AG20443 (cell line): ENCODE measurements around the gene NCOA1.
"Not testable (repeated sequence)": the region's sequence is repeated elsewhere in the genome, so short reads cannot be mapped to it uniquely, and the experiment has no call there.

ENCODE experiments used
- DNase-seq: peaks from one replicate; pipeline ENCODE4 v3.0.0; 2012; ENCODE audit warnings: low spot score, mixed read lengths

Gene NCOA1

DNA sequence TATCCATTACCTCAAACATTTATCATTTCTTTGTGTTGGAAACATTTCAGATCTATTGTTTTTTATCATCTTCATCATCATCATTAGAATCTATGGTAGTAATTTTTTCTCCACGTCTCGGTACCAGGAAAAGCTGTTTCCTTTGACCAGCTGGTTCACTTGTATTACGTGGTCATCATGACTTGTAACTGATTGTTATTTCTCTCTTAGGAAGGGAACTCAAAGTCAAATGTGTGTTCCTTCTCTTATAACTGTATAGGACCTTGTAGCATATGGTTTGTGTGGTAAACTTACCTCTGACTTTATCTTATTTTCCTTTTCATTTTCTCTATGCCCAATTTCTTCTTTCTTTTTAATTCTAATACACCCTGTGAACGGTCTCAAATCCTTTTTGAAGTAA, 16.5 kb downstream of the NCOA1 start:
- no peak for DNase-seq

DNA sequence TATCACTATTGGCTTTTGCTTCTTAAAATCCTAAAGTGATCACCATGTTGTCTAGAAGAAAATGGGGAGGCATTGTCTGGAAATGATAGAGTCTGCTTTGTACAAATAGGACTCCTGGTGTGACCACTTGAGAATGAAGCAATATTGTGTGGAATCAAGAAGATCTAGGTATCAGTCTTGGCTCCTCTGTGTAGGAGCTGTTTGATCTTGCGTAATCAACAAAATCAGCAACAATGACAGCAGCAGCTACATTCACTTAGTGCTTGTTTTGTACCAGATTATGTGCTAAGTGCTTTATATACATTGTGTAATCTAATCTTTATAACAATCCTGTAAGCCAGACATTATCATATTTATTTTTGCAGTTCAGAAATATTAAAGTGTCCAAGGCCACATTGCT, 17.8 kb downstream of the NCOA1 start:
- no peak for DNase-seq

DNA sequence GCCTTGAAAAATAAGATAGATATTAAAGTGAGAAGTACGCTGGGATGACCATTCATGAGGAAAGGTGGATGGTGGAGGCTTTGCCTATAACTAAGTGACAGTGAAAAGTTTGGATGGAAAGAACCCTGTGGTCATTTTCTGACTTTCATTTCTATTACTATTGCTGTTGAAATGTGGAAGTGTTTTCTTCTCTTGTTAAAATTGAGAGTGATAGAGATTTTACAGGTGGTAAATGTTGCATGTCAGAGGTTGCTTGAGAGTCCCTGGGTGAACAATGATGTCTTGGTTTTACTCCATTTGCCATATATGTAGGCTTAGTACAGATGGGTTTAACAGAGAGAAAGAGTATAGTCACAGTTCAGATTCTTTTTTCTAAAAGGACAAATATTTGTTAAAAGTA, 18.4 kb downstream of the NCOA1 start:
- DNase-seq, result no peak

DNA sequence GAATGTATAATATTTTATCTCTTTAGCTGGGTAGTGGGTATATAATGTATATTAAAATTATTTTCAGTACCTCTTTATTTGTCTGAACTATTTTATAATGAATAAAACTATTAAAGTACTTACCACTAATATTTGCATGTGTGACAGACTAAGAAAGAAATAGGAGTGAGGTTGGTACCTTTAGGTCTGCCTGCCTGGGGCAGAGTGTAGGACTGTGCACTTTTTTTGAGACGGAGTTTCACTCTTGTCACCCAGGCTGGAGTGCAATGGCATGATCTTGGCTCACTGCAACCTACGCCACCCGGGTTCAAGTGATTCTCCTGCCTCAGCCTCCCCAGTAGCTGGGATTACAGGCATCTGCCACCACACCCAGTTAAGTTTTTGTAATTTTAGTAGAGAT, 18.8 kb downstream of the NCOA1 start:
- DNase-seq, result no peak

DNA sequence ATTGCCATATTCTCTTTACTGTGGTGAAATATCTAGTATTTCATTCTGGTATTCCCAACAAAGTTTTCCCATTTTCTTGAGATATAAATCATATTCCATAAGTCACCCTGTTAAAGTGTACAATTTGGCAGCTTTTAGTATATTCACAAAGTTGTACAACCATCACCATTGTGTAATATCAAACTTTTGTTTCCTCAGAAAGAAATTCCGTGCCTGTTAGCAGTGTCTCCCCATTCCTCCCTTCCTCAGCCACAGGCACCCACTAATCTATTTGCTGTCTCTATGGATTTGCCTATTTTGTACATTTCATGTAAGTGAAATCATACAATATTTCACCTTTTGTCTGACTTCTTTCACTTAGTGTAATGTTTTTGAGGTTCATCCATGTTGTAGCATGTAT, 19.7 kb downstream of the NCOA1 start:
- DNase-seq, result no peak

DNA sequence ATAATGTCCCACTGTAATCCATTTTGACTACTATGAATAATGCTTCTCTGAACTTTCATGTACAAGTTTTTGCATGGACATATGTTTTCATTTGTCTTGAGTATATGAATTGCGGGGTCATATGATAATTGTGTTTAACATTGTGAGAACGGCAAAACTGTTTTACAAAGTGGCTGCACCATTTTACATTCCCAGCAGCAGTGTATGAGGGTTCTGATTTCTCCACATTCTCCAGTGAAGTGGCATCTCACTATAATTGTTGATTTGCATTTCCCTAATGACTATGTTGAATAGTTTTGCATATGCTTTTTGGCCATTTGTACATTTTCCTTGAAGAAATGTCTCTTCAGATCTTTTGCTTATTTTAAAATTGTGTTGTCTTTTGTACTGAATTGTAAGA, 20.1 kb downstream of the NCOA1 start:
- DNase-seq, result no peak

DNA sequence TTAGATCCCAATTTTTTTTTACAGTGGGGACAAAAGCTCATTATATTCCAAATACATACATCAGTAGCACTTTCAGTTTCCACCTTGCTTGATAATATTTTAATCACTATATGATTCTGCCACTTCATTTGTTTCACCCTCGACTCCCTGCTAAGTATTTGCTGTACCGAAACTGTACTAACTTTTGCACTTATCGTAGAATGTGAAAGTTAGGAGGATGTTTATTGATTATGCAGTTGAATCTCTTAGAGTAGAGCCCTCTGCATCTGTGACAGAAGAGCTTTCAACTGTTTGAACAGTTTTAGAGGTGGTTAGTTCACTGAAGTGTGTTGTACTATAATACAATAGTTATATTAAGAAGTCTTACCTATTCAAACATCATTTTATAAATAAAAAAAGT, 20.8 kb downstream of the NCOA1 start:
- no peak for DNase-seq

DNA sequence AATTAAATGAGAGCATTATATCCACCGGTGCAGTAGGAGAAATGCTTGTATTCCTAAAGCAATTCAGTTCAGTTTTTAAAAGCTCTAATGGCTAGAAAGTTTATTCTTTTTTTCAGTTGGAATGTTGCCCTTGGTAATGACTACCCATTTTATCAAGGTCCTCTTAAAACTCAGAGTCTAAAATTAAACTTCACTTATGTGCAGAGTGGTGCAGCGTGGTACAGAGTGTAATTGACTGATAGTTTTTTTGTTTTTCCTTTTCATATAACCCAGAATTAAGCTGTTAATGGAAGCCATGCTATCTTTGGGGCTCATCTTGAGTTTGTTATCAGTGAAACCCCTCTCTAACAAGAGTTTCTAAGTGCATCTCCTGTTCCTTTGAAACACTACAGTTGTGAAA, 21.4 kb downstream of the NCOA1 start:
- no peak for DNase-seq

DNA sequence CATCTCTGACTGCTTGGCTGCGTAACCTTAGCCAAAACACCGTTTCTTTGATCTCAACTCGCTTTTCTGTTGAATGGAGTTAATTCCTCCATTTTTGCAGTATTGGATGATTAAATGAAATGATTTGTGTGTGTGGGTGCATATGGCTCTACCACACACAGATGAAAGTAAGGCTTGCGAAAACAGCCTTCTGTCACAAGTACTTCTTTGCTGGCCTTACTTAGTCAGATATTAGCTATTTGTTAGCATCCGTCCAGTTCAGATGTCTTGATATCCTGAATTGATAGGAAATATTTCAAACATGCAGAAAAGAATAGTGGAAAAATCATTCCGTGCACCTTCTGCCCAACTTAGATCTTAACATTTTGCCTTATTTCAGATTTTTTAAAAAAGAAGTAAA, 21.8 kb downstream of the NCOA1 start:
- no peak for DNase-seq

DNA sequence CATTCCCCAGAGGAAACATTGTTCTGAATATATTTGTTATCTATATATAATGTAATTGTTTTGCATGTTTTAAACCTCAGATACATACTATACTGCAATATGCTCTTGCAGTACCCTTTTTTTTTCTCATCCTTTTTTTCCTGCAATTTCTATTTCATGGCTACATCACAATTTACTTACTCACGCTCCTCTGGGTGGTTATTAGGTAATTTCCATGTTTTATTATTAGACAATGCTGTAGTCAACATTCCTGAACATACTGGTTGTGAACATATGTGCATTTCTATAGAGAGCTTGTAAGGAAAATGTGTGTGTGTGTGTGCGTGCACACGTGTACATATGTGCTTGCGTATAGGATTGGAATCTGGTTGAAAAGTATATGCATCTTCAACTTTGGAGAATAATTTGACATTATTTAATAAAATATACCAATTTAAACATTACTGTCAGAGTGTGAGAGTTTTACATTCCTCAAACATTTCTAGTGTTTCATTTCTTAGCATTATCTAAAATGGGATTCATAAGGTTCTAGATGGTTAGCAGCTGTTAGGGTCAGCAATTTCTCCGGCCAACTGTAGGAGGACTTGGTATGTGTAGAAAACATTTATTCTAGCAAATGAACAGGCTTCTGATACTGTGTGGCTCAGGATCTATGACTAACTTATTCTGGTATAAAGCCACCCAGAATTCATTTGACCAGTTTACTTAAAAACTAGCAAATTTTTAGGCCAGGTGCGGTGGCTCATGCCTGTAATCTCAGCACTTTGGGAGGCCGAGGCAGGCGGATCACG, 22.4 kb downstream of the NCOA1 start:
- DNase-seq, result no peak

DNA sequence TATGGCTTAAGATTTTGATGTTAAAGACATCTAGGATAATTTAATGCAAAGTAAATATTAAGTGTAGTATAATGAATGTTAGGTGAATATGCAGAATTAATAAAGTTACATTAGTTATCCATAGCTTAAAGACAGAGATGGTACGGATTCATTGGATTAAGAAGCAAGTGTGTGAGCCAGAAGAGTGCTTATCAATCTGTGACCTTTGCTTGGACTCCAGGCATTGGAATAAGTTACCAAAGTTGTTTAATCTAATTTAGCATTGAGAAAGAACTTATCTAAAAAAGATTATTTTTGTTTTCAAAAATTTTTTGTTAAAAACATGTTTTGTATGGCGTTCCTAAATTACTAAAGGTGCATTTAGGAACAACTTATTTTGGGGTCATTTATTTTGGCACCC, 23.8 kb downstream of the NCOA1 start:
- no peak for DNase-seq

DNA sequence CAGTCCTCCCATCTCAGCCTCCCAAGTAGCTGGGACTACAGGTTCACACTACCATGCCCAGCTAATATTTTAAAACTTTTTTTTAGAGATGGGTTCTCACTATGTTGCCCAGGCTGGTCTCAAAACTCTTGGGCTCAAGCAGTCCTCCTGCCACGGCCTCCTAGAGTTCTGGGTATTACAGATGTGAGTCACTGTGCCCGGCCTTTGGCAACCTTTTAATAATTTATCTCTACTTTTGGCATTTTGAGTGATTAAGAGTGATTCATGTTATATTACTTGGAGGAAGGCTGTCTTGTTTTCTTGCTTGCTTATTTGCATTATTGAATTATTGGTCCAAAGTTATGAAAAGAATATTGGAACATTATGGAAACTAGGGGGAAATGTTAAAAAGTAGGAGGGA, 24.3 kb downstream of the NCOA1 start:
- no peak for DNase-seq

DNA sequence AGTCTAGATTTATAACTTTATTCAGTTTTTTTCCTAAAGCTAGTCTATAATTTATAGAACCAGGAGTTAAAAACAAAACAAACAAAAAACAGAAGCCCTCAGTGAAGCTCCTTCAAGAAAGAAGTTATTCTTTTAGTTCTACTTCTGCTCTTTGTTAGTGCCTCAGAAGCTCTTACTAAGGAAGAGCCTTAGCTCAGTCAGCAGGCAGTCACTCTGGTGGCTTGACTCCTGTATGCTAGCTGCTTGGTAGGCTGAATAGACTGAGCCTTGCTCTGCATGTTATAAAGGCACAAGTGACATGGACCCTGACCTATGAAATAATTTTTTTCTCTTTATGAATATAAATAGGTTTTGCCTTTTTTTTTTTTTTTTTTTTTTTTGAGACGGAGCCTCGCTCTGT, 24.8 kb downstream of the NCOA1 start:
- peak; percentile 9 for DNase-seq

DNA sequence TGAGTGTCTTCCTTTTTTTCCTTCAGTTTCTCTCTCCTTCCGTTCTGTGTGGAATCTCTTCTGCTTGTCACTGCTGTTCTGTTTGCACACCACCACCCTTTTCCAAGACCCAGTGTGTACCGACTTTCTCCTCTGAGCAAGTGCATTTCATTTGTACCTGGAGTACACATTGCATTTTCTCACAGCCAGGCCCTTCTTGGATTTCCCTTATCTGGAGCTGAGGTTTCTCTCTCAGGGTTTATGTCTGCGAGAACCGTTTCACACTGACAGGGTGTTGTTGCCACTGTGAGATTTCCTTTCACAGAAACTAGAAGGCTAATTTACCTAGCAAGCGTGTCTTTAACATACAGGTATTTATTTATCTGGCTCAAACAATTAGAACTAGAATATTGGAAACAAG, 26.2 kb downstream of the NCOA1 start:
- no peak for DNase-seq

DNA sequence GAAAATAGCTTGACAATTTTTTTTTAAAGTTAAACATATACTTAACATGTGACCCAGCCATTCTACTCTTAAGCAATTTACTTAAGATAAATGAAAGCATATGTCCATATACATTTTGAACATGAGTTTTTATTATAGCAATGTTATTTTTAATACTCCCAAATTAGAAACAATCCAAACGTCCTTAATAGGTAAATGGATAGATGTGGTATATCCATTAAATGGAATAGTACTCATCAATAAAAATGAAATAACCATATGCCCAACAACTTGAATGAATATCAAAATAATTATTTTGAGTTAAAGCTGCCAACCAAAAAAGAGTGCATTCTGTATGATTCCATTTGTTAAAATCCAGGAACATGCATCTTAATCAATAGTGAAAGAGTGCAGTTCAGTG, 29.1 kb downstream of the NCOA1 start:
- no peak for DNase-seq

DNA sequence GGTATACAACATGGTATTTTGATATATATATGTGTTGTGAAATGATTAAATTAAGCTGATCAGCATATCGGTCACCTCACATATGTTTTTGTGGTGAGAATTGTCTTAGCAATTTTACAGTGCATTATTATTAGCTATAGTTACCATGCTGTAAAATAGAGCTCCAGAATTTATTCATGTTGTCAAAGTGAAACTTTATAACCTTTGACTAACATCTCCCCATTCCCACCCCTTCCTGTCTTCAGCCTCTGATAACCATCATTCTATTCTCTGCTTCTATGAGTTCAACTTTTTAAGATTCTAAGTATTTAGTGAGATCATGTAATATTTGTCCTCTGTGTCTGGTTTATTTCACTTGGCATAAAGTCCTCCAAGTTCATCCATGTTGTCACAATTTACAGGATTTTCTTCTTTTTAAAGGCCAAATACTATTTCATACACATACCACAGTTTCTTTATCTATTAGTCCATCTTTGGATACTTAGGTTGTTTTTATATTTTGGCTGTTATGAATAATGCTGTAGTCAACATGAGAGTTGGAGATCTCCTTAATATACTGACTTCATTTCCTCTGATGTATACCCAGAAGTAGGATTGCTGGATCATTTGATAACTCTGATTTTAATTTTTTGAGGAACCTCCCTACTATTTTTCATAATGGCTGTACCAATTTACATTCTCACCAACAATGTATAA, 30.3 kb downstream of the NCOA1 start:
- DNase-seq, result no peak

DNA sequence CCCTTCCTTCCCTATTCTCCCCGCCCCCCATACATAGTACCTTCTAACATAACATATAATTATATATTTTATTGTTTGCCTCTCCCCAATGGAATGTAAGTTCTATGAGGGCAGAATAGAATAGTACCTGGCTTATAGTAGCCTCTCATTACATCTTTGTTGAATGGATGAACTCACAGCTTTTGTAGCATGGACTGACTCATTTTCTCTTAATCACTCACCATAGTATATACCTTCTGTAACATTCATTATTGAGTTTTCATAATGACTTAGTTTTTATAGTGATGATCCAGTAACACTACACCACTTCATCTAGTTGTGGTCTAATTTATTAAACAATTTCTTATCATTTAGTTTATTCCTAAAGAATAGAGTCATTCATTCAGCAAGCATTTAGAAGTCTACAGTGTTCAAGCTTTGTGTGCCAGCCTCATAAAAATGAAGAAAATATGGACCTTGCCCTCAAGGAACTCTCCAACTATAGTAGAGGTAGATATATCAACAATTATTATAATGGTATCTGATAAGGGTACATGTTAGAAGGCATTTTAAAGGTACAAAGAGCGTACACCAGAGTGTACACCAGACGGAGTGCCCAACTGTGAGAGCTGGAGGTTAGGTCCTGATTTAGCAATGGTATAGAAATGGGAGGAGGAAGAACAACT, 31.1 kb downstream of the NCOA1 start:
- no peak for DNase-seq

DNA sequence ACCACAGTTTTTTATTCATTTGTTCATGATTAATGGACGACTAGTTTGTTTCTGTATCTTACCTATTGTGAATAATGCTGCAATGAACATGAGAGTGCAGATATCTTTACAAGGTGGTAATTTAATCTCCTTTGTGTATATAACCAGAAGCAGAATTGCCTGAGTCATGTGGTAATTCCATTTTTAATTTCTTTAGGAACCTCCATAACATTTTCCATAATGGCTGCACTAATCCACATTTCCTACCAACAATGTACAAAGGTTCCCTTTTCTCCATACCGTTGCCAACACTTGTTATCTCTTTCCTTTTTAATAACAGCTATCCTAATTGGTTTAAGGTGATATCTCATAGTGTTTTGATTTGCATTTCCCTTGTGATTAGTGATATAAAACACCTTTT, 36.5 kb downstream of the NCOA1 start:
- no peak for DNase-seq

DNA sequence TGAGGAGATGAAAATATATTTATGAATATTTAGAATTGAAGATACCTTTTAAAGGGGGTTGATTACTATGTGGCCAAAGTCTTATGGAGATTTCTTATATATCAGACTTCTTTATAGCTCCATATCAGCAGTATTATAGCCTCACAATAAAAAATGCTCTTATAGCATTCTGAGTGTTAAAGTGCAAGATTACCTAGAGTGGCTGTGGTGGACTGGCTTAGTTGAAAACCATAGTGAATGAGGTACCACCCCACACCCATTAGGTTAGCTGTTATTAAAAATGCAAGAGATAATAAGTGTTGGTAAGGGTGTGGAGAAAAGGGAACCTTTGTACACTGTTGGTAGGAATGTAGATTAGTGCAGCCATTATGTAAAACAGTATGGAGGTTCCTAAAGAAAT, 39.7 kb downstream of the NCOA1 start:
- DNase-seq, result no peak

DNA sequence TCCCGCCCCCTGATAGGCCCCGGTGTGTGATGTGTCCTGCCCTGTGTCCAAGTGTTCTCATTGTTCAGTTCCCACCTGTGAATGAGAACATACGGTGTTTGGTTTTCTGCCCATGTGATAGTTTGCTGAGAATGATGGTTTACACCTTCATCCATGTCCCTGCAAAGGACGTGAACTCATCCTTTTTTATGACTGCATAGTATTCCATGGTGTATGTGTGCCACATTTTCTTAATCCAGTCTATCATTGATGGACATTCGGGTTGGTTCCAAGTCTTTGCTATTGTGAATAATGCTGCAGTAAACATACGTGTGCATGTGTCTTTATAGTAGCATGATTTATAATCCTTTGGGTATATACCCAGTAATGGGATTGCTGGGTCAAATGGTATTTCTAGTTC, 40.6 kb downstream of the NCOA1 start:
- not testable (repeated sequence) for DNase-seq

DNA sequence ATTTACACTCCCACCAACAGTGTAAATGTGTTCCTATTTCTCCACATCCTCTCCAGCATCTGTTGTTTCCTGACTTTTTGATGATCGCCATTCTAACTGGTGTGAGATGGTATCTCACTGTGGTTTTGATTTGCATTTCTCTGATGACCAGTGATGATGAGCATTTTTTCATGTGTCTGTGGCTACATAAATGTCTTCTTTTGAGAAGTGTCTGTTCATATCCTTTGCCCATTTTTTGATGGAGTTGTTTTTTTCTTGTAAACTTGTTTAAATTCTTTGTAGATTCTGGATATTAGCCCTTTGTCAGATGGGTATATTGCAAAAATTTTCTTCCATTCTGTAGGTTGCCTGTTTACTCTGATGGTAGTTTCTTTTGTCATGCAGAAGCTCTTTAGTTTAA, 41.0 kb downstream of the NCOA1 start:
- DNase-seq, result not testable (repeated sequence)

DNA sequence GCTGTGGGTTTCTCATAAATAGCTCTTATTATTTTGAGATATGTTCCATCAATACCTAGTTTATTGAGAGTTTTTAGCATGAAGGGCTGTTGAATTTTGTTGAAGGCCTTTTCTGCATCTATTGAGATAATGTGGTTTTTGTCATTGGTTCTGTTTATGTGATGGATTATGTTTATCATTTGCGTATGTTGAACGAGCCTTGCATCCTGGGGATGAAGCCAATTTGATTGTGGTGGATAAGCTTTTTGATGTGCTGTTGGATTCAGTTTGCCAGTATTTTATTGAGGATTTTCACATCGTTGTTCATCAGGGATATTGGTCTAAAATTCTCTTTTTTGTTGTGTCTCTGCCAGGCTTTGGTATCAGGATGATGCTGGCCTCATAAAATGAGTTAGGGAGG, 42.5 kb downstream of the NCOA1 start:
- not testable (repeated sequence) for DNase-seq

DNA sequence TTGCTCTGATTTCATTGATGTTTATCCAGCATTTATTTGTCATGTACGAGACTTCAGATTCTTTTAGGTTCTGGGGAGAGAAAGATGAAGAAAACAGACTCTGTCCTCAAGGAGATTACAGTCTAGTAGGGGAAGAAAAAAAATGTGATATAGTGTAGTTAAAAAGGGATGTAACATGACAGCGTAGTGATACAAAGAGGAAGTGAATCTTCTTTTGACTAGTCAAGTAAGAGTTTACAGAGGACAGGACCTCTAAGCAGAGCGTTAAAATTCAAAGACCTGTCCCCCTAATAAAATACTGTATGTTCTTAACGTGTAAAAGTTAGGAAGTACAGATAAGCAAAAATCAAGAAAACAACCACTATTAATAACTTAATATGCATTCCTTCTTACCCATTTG, 47.7 kb downstream of the NCOA1 start:
- no peak for DNase-seq
